ENCODE data around the gene ZNF184.
A peak's percentile ranks its signal among the peaks of the same experiment; 100 is the strongest.

The ZNF184 gene

GRCh38 chr6:27472182-27472616, 706 bp downstream of the ZNF184 start:
- intact Hi-C loops (cut with DNase I; ENCODE audit: low total_unique reads), result loop anchor here (10.0 kb wide), 2 partner anchors 423 to 937 kb away; partner anchors contain the start of gene HMGN4
- peak overlapping the region; percentile 78 to 89 for H3K4me3 ChIP-seq
- H3K4me1 ChIP-seq, result peaks cover 0 to 24% (median 10%) of the 10 kb centered on the region in 4 donors
- no peak for TF ChIP-seq CTCF (IDR thresholded peaks at IDR 0.05)
- DNase-seq, result peak; percentile 51 to 73
- H3K9me3 ChIP-seq, result no peaks in the 10 kb centered on the region
- H3K27me3 ChIP-seq, result no peaks in the 10 kb centered on the region
- H3K36me3 ChIP-seq, result peaks cover 7 to 8% (median 8%) of the 10 kb centered on the region in 3 donors
- peak overlapping the region; percentile 84 to 91 for H3K27ac ChIP-seq

GRCh38 chr6:27471365-27472115, 1.4 kb downstream of the ZNF184 start:
- intact Hi-C loops (cut with DNase I; ENCODE audit: low total_unique reads), result loop anchor here (10.0 kb wide), 2 partner anchors 423 to 937 kb away; partner anchors contain the start of gene HMGN4
- Histone ChIP-seq H3K27ac (peak overlapping the region; percentile 84 to 91), H3K4me3 (peak overlapping the region; percentile 78 to 89), H3K4me1 (peaks cover 0 to 24% (median 10%) of the 10 kb centered on the region in 4 donors), H3K27me3 (no peaks in the 10 kb centered on the region), H3K9me3 (no peaks in the 10 kb centered on the region), H3K36me3 (peaks cover 10 to 15% (median 12%) of the 10 kb centered on the region in 3 donors)
- TF ChIP-seq CTCF (IDR thresholded peaks at IDR 0.05), result no peak
- no peak for DNase-seq

GRCh38 chr6:27470023-27470422, 2.9 kb downstream of the ZNF184 start:
- Histone ChIP-seq H3K4me3 (no peak overlapping the region), H3K36me3 (peaks cover 12 to 22% (median 16%) of the 10 kb centered on the region in 3 donors), H3K27me3 (no peaks in the 10 kb centered on the region), H3K27ac (no peak overlapping the region), H3K4me1 (peaks cover 0 to 24% (median 10%) of the 10 kb centered on the region in 4 donors), H3K9me3 (no peaks in the 10 kb centered on the region)
- no peak for DNase-seq
- no peak for TF ChIP-seq CTCF (IDR thresholded peaks at IDR 0.05)
- intact Hi-C loops (cut with DNase I; ENCODE audit: low total_unique reads), result loop anchor here (10.0 kb wide), 2 partner anchors 425 to 935 kb away; partner anchors contain the start of gene HMGN4

GRCh38 chr6:27468334-27468733, 4.6 kb downstream of the ZNF184 start:
- Histone ChIP-seq H3K9me3 (no peaks in the 10 kb centered on the region), H3K27me3 (no peaks in the 10 kb centered on the region), H3K27ac (no peak overlapping the region), H3K36me3 (peaks cover 12 to 22% (median 16%) of the 10 kb centered on the region in 3 donors), H3K4me1 (peaks cover 0 to 24% (median 10%) of the 10 kb centered on the region in 4 donors), H3K4me3 (no peak overlapping the region)
- no peak for TF ChIP-seq CTCF (IDR thresholded peaks at IDR 0.05)
- DNase-seq, result no peak
- intact Hi-C loops (cut with DNase I; ENCODE audit: low total_unique reads), result no loop called here

GRCh38 chr6:27452496-27452897, 20.4 kb downstream of the ZNF184 start:
- Histone ChIP-seq H3K36me3 (peaks cover 72 to 100% (median 91%) of the 10 kb centered on the region in 3 donors), H3K27ac (no peak overlapping the region), H3K9me3 (peaks cover 4 to 73% (median 46%) of the 10 kb centered on the region in 3 donors), H3K27me3 (no peaks in the 10 kb centered on the region), H3K4me3 (no peak overlapping the region), H3K4me1 (no peaks in the 10 kb centered on the region)
- TF ChIP-seq CTCF (IDR thresholded peaks at IDR 0.05), result no peak
- DNase-seq, result no peak
- intact Hi-C loops (cut with DNase I; ENCODE audit: low total_unique reads), result no loop called here

Measured in tibial artery (tissue), 4 donors.